Measurements from ENCODE around the gene PNMA6F. TPM values are rescaled to one million over a fixed set of nuclear protein-coding genes. Genes with fewer than 3 reads are reported as not detected.

PNMA6F gene
- total and polyA plus RNA-seq, 2 of the 8 experiments (the other 6 are each of a cell fraction or from before 2014, with no cell fraction given) = 0.12 to 0.22 TPM

- Histone ChIP-seq H2AFZ (ENCODE audit: low read length) (no peak overlapping the region), H3K4me2 (ENCODE audit: insufficient read depth in 1 of 2, low read depth in 2 of 2, low read length in 2 of 2) (no peak overlapping the region), H3K79me2 (ENCODE audit: control insufficient read depth in 1 of 2, insufficient read depth in 2 of 2, low read length in 2 of 2) (no peaks in the 10 kb centered on the region), H3K27ac (ENCODE audit: low read depth, low read length) (no peak overlapping the region), H3K9ac (replicated peaks in 1 of 4; ENCODE audit: extremely low read depth in 1 of 4, low read depth in 3 of 4, low read length in 3 of 4) (no peak overlapping the region), H2BK20ac (ENCODE audit: low read length) (no peak overlapping the region), H3K4me1 (replicated peaks in 1 of 4; ENCODE audit: control insufficient read depth in 3 of 4, insufficient read depth in 4 of 4, low read length in 3 of 4) (peaks cover 0 to 4% (median 3%) of the 10 kb centered on the region in 4 experiments; a peak in 6 of 7 replicates), H3K23ac (ENCODE audit: insufficient read length) (no peak overlapping the region), H3K36me3 (ENCODE audit: control insufficient read depth in 2 of 4, insufficient read depth in 4 of 4, low read length in 3 of 4) (no peaks in the 10 kb centered on the region), H4K5ac (ENCODE audit: insufficient read length, low read depth, low read length) (no peak overlapping the region), H2BK15ac (ENCODE audit: low read length) (no peak overlapping the region), H3K9me3 (ENCODE audit: insufficient read depth in 2 of 2, low read depth in 1 of 2, low read length in 1 of 2) (no peaks in the 10 kb centered on the region), H3K18ac (ENCODE audit: extremely low read depth, low read length) (no peak overlapping the region), H3K4me3 (ENCODE audit: extremely low read depth in 1 of 4, insufficient read depth in 2 of 4, low read depth in 3 of 4, low read length in 4 of 4) (no peak overlapping the region), H2BK120ac (replicated peaks; ENCODE audit: low read depth, low read length) (no peak overlapping the region), H3K79me1 (ENCODE audit: low read depth, low read length) (no peaks in the 10 kb centered on the region), H3K23me2 (ENCODE audit: low read depth, low read length) (no peaks in the 10 kb centered on the region; the same call in 1 of the 2 replicates), H3K56ac (replicated peaks; ENCODE audit: insufficient read length, low read depth, low read length) (no peak overlapping the region), H4K8ac (ENCODE audit: extremely low read depth, insufficient read depth, low read length) (no peak overlapping the region), H4K20me1 (replicated peaks in 1 of 2; ENCODE audit: control insufficient read depth in 1 of 2, insufficient read depth in 2 of 2, low read length in 2 of 2) (no peaks in the 10 kb centered on the region), H3K27me3 (replicated peaks in 1 of 4; ENCODE audit: control insufficient read depth in 3 of 4, extremely low read depth in 1 of 4, insufficient read depth in 3 of 4, low read length in 3 of 4) (peaks cover 0 to 11% (median 9%) of the 10 kb centered on the region in 4 experiments; a peak in 5 of 7 replicates), H3K4ac (replicated peaks; ENCODE audit: insufficient read length, low read depth, low read length) (no peak overlapping the region), H2AK5ac (ENCODE audit: low read depth, low read length) (no peak overlapping the region), H4K91ac (replicated peaks; ENCODE audit: insufficient read length, low read length) (no peak overlapping the region), H2BK12ac (ENCODE audit: low read depth, low read length) (no peak overlapping the region), H2BK5ac (ENCODE audit: low read depth, low read length) (no peak overlapping the region), H3K14ac (ENCODE audit: insufficient read length) (no peak overlapping the region)
- WGBS, 2 experiments (ENCODE audit: extremely low coverage in 1 of 2, insufficient coverage in 1 of 2, insufficient read length in 1 of 2, insufficient replicate concordance in 2 of 2, low coverage in 1 of 2, low lambda C conversion rate in 2 of 2, missing lambda C conversion rate in 1 of 2) = 100% methylated on average over 1 of the region's 7 CpGs; no CpG with 5 or more reads in 1 of the 2 experiments
- CTCF ChIA-PET (ENCODE audit: partially characterized antibody) = no interaction called here
- FAIRE-seq (no peak), DNase-seq (ENCODE audit: low read depth in 1 of 2, low spot score in 2 of 2) (no peak)
- POLR2A ChIA-PET (ENCODE audit: partially characterized antibody) = no interaction called here
- TF ChIP-seq CREB1 (IDR thresholded peaks at IDR 0.05) (no peak), POU5F1 (IDR thresholded peaks at IDR 0.05; ENCODE audit: low read depth, low read length) (no peak), TAF7 (optimal IDR thresholded peaks at IDR 0.05; ENCODE audit: borderline replicate concordance, low read depth, low read length) (no peak), SAP30 (IDR thresholded peaks at IDR 0.05; ENCODE audit: insufficient read depth, insufficient replicate concordance, low read length) (no peak), RBBP5 (IDR thresholded peaks at IDR 0.05; ENCODE audit: borderline replicate concordance, low read depth, low read length) (no peak), CBX5 (IDR thresholded peaks at IDR 0.05; ENCODE audit: low read depth, low read length) (no peak), HDAC2 (IDR thresholded peaks at IDR 0.05; ENCODE audit: borderline replicate concordance in 1 of 2, low read depth in 2 of 2, low read length in 2 of 2) (no peak), E2F6 (IDR thresholded peaks at IDR 0.05) (no peak), MAFK (IDR thresholded peaks at IDR 0.05; ENCODE audit: low read depth, low read length) (no peak), KDM5A (IDR thresholded peaks at IDR 0.05; ENCODE audit: low read length) (no peak), SIN3A (conservative IDR thresholded peaks at IDR 0.05 in 1 of 2, IDR thresholded peaks at IDR 0.05 in 1 of 2; ENCODE audit: low read depth in 1 of 2, low read length in 2 of 2) (no peak), CHD1 (IDR thresholded peaks at IDR 0.05; ENCODE audit: low read depth, low read length) (no peak)
Measured at GRCh38 chrX:153318811-153319210, 2.8 kb downstream of the PNMA6F start.

All from H1 (cell line).